ENCODE data around the gene CBL.
"Not testable (repeated sequence)": the region's sequence is repeated elsewhere in the genome, so short reads cannot be mapped to it uniquely, and the experiment has no call there.

The CBL gene

DNA sequence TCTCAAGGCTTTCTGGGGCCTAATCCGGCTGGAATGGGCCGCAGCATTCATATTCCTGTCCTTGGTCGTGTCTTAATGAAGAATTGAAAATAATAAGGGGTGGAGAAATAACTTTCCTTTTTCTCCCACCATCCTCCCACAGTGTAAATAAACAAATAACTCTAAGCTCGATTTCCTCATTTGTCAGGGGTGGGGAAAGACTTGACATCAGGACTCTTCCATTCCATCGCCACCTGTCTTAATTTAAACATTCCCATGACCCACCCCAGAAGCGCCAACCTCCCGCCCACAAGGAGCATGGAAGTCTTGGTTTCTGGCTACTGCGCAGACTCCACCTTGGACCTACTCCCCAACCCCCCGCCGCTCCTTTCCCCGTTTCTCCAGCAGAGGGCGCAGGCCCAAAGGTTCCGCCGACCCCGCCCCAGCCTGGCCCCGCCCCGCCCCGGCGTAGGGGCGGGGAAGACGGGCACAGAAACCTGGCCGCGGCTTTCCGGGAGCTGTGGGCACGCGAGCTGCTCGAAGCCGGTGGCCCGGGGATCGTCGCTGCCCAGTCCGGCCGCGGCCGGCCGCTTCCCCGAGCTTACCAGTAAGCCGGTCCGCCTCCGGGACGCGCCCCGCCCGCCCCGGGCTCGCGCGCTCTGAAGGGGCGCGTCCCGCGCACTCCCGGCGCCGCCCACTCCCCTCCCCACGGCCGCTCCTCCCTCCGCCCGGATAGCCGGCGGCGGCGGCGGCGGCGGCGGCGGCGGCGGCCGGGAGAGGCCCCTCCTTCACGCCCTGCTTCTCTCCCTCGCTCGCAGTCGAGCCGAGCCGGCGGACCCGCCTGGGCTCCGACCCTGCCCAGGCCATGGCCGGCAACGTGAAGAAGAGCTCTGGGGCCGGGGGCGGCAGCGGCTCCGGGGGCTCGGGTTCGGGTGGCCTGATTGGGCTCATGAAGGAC, at the start of gene CBL:
TSS of gene CBL (plus strand) at position 766 of the 937 bp plus-strand sequence. CDS start at position 845, 79 bp downstream.
- DNase-seq (ENCODE audit: low spot score): peak; percentile 98

DNA sequence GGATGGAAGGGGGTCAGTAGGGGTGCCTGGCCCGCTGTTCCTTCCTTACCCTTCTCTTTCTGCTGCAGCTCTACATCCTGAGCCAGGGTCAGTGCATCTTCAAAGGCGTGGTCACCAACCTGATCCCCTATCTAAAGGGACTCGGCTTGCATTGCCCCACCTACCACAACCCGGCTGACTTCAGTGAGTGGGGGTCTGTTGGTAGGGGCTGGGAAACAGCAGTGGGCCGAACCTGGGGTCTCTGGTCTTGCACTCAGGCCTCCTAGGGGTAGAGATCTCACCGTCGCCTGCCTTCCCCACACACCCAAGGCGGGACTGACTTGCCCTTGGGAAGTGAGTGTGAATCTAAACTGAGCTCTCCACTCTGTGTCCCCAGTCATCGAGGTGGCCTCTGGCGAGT, 49.6 kb upstream of the CBL start:
- no peak for DNase-seq (ENCODE audit: low spot score)

DNA sequence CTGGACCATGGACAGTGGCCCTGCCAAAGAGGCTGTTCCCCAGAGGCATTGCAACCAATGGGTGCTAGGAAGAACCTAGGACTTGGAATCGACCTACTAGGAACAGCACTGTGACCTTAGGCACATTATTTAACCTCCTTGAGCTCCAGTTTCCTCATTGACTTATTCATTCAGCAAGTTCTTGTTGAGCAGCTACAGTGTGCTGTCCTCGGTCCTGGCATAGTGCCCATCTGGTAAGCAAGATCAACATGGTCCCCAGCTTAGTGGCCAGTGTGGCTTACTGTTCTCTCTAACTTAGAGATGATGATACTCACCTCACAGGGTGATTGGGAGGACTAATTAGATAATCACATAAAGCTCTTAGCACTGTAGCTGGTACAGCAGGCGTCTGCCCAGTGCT, 49.1 kb upstream of the CBL start:
- DNase-seq (ENCODE audit: low spot score): no peak

DNA sequence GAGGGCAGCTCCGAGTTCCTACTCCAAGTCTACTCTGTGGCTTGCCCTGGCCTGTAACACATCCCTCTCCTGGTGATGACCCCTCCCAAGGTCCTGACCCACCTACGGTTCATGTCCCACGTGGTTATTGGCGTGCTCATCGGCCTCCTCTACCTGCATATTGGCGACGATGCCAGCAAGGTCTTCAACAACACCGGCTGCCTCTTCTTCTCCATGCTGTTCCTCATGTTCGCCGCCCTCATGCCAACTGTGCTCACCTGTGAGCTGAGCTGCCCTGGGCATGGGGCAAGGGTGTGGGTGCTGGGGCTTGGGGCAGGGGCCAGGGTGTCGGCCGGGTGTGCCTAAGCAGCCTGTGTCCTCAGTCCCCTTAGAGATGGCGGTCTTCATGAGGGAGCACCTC, 47.7 kb upstream of the CBL start:
- no peak for DNase-seq (ENCODE audit: low spot score)

DNA sequence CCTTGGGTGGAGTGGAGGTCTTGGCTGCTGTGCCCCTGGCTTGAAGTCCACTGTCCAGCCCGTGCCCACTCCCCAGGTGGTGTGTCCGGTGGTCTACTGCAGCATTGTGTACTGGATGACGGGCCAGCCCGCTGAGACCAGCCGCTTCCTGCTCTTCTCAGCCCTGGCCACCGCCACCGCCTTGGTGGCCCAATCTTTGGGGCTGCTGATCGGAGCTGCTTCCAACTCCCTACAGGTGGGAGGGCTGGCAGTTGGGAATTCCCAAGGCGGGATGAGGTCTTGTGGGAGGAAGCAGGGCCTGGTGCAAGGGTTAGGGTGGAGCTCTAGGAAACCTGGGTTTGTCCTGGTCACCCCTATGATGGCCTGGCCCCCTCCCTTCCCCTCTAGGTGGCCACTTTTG, 46.0 kb upstream of the CBL start:
- DNase-seq (ENCODE audit: low spot score): no peak

DNA sequence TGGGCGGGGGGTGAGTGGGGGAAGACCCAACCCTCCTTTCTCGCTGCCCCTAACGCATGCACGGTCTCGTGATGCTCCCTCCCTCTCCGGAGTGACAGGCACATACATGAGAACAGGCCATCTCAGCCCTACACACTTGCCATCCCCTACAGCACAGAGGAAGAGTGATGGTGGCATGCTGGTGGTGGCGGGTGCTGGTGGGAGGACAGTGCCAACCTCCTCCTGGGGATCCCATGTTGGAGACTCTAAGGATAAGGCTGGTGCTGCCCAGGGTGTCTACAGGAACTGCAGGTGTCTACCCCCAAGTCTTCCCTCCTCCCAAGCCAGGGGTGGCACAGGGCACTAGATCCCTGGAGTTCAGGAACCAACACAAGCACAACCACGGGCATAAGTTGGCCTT, 44.3 kb upstream of the CBL start:
- DNase-seq (ENCODE audit: low spot score): no peak

DNA sequence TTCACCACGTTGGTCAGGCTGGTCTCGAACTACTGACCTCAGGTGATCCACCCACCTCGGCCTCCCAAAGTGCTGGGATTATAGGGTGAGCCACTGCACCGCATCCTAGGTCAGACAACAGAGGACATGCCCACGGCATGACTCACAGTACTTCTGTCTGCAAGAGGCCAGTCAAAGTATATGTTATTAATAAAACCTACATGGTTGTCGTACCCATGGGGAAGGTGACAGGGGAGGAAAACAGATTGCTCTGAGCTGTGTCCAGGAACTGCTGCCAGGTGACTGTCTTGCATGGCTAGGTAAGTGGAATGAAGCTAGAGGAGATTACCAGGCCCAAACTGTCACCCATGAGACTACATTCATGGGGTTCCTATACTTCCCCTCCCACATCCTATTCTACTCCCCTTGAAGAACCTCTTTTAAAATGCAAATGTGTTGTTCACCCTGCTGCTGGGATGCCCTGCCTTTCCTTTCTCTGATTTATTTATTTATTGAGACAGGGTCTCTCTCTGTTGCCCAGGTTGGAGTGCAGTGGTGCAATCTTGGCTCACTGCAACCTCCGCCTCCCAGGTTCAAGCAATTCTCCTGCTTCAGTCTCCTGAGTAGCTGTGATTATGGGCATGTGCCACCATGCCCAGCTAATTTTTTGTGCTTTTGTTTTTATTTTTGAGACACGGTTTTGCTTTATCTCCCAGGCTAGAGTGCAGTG, 39.6 kb upstream of the CBL start:
- DNase-seq (ENCODE audit: low spot score): no peak

DNA sequence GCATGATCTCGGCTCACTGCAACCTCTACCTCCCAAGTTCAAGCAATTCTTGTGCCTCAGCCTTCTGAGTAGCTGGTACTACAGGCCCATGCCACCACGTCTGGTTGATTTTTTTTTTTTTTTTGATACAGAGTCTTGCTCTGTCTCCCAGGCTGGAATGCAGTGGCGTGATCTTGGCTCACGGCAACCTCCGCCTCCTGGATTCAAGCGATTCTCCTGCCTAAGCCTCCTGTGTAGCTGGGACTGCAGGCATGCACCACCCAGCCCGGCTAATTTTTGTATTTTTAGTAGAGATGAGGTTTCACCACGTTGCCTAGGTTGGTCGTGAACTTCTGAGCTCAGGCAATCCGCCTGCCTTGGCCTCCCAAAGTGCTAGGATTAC, 39.1 kb upstream of the CBL start:
- not testable (repeated sequence) for DNase-seq (ENCODE audit: low spot score)

DNA sequence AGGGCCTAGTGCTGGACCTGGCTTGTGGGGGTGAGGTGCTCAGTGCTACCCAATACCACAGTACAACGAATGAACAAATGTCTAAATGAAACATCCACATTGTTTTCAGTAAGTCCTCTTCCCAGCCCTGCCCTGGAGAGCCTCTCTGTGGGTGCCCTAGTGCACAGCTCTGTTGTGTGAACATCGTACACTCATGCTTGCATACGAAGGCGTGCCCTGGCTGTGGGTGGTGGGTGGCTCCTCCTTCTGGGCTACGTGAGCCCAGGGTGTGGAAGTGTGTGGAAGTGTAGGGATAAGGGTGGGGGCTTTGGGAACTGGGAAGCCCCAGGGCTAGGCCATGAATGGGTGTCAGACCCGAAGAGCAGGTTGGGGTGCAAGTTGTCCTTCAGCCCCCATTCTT, 38.2 kb upstream of the CBL start:
- no peak for DNase-seq (ENCODE audit: low spot score)

DNA sequence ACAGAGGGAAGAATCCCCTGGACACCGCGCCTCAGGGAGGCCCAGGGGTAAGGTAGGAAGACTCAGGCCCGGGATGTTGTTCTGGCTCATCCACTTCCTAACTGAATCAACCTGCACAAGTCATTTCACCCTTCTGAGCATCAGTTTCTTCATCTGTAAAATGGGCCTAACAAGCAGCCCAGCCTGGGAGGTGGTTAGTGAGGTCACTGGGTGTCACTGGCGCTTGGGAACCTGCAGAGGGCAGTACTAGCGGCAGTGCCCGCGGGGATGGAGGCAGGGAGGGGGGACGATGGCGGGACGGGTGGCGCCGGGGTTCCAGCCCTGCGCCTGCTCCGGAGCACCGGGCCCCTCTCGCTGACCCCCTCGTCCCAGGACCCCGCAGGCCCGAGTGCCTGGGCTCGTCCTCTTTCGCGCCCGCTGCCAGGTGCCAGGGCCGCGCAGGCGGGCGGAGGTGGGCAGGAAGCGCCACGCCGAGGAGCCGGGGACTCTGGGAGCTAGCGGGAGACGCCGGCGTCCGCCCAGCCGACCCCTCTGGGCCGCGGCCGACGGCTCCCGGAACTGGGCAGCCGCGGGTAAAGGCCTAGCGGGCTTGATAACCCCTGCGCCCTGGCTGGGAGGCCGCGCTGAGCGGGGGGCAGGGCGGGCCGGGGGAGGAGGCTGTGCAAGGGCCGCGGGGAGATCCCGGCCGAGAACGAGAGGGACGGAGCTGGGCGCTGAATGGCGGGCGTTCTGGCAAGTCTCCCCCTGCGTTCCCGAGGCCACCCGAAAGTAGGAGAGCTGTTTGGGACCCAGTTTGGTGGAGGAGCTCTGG, 37.5 kb upstream of the CBL start, which contains the start of gene NLRX1:
TSS of gene NLRX1 (plus strand) at position 255 of the 811 bp plus-strand sequence. CDS start 2,679 bp downstream, outside the sequence.
- DNase-seq (ENCODE audit: low spot score): peak; percentile 88

DNA sequence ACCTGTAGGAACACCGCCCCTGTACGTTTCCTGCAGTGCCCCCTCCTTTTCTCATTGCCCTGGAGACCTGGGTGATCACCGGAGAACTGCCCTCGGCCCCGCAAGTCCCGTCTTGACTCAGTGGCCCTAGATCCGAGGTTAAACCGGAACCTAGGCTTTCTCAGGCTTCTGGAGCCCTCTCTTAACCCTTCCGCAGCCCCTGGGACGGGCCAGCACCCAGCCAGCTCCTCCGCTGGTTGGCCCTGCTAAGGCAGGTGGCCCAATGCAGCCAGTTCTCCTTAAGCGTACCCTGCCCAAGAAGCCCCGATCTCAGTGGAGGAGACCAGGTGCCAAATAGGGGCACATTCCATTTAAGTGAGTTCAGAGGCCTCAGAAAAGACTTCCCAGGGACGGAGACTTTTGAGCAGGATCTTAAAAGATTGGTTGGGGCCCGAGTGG, 36.8 kb upstream of the CBL start:
- DNase-seq (ENCODE audit: low spot score): peak; percentile 62

DNA sequence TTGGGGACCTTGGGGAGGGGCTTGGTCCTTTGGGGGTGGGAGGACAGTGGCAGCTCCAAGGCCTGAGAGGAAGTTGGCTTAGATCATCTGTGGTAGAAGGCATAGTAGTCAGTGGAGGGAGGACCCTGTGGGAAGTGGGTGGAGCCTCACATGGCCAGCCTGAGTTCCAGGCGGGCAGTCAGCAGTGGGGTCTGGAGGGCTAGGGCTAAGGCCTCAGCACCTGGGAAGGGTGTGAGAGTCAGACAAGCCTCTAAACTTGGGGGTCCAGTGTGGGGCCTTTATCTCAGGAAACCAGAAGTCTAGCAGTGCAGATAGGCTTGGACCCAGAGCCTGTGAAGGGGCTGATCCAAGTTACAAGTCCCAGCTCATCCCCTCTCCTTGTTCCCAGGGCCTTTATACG, 33.6 kb upstream of the CBL start:
- DNase-seq (ENCODE audit: low spot score): no peak

DNA sequence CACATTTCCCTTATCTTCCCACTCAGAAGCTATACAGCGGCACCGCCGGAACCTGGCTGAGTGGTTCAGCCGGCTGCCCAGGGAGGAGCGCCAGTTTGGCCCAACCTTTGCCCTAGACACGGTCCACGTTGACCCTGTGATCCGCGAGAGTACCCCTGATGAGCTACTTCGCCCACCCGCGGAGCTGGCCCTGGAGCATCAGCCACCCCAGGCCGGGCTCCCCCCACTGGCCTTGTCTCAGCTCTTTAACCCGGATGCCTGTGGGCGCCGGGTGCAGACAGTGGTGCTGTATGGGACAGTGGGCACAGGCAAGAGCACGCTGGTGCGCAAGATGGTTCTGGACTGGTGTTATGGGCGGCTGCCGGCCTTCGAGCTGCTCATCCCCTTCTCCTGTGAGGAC, 32.7 kb upstream of the CBL start:
- DNase-seq (ENCODE audit: low spot score): no peak

DNA sequence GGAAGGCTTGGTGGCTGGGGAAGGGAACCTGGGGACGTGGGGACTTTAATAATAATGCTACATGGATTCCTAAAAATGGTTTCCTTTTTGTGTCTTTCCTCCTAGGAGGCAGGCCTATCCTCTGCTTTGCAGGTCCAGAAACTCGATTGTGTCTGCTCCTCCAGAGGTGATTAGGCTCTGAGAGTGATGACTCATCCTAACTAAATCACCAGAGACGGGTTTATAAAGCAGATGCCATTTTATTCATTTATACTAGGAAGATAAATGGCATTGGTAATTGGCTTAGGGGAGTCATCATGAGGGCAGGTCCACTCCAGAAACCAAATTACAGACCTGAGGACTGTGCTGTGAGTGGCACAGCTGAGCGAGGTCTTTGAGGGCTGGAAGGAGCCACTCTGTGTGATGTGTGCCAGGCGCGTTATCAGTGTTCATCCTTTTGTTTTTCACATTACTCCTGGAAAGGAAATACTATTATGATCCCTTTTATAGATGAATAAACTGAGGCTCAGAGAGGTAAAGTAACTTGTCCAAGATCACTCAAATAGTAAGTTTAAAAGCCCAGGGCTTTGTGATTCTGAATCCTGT, 30.6 kb upstream of the CBL start:
- no peak for DNase-seq (ENCODE audit: low spot score)

DNA sequence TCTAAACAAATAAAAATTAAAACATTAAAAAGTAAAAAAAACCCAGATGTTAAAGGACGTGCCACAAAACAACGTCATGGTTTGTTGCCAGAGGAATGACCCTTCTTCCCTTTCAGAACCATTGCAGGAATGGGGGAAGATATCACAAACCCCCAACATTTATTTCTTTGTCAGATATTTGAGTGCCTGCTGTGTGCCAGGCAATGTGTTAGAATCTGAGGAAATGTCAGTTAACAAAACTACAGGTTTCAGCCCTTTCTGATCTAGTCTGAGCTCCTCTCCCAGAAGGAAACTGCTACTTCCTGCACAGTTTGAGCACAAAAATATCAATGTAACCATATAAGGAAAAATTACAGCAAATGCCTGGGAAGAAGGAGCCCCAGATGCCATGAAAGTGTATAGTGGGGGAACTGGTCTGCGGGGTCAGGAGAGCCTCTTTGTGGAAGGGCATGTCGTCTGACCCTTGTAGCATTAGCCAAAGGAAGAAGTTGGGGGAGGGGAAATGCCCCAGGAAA, 27.9 kb upstream of the CBL start:
- no peak for DNase-seq (ENCODE audit: low spot score)

DNA sequence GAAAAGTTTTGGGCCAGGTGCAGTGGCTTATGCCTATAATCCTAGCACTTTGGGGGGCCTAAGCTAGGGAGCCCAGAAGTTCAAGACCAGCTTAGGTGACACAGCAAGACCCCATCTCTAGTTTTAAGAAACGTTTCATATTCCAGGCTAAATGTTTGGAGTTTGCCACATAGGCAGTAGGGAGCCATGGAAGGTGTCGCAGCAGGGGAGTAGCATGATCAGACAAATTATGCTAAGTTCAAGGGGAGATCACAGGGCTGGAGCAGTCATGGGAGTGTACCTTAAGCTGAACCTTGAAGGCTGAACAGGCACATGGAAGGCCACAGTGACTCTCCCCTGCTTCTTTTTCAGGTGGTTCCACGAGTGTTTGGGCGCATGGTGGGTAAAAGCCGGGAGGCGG, 26.8 kb upstream of the CBL start:
- DNase-seq (ENCODE audit: low spot score): no peak

DNA sequence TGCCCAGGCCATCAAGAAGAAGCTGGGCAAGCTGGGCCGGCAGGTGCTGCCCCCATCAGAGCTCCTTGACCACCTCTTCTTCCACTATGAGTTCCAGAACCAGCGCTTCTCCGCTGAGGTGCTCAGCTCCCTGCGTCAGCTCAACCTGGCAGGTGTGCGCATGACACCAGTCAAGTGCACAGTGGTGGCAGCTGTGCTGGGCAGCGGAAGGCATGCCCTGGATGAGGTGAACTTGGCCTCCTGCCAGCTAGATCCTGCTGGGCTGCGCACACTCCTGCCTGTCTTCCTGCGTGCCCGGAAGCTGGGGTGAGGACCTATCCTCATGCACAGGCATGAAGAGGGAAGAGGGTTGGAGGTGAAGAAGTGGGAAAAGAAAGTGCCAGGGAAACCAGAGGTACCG, 26.2 kb upstream of the CBL start:
- no peak for DNase-seq (ENCODE audit: low spot score)

DNA sequence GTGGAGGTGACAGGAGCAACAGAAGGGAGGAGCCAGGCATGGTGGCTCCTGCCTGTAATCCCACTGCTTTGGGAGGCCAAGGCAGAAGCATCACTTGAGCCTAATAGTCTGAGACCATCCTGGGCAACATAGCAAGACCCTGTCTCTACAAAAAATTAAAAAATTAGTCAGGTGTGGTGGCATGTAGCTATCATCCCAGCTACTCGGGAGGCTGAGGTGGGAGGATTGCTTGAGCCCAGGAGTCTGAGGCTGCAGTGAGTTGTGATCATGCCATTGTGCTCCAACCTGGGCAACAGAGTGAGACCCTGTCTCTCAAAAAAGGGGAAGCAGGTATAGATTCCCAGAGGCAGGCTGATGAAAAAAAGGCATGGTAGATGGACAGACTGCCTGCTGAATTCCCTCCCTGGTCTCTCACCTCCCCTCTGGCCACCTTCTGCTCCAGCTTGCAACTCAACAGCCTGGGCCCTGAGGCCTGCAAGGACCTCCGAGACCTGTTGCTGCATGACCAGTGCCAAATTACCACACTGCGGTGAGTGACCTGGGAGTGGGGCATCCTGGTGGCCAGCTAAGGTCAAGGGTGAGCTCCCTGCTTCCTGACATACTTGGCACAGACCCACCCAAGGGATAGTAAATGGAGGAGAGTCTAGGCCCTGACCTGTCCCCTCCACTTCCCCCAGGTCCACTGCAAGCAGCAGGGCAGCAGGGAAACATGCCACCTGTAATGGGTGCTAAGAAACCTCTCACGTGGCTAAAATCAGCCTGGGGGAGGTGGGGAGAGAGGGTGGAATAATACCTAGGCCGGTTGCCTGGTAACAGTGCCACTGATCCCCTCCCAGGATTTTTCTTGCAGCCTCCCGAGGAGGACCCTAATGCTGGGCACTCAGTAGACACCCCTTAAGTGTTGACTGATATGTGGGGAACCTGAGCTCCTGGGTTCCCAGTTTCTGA, 25.1 kb upstream of the CBL start:
- DNase-seq (ENCODE audit: low spot score): no peak

DNA sequence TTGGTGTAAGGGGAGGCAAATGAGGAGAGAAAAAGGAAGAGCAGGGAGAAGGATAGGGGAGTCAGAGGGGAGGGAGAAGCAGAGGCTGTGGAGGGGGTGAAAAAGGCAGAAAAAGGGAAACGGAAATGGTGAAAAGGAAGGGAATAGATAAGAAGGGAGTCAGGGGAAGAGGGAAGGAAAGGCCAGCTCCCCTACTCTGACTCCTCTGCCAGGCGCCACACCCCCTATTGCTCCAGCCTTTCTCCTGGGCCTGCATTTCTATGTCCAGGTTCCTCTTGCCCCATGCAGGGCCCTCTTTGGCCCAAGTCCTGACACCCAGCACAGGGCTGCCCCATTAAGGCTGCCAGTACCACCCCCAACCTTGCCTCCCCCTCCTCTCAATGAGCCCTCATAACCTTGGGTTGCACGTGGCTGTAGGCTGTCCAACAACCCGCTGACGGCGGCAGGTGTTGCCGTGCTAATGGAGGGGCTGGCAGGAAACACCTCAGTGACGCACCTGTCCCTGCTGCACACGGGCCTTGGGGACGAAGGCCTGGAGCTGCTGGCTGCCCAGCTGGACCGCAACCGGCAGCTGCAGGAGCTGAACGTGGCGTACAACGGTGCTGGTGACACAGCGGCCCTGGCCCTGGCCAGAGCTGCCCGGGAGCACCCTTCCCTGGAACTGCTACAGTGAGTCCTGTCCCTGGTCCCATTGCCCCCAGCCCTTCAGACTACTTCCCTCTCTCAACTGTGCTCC, 24.3 kb upstream of the CBL start:
- DNase-seq (ENCODE audit: low spot score): no peak

DNA sequence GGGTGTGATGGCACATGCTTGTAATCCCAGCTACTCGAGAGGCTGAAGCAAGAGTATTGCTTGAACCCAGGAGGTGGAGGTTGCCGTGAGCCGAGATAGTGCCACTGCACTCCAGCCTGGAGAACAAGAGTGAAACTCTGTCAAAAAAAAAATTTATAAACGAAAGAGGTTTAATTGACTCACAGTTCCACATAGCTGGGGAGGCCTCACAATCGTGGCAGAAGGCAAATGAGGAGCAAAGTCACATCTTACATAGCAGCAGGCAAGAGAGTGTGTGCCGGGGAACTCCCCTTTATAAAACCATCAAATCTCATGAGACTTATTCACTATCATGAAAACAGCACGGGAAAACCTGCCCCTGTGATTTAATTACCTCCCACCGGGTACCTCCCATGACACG, 21.7 kb upstream of the CBL start:
- DNase-seq (ENCODE audit: low spot score): not testable (repeated sequence)

All from ecto neural progenitor cell (in vitro differentiated cells).